Measurements from ENCODE around the gene MCC.

Gene MCC

GRCh38 chr5:113170707-113171106 is 317.5 kb downstream of the MCC start:
- TF ChIP-seq CTCF (IDR thresholded peaks at IDR 0.05) = no peak

DNA sequence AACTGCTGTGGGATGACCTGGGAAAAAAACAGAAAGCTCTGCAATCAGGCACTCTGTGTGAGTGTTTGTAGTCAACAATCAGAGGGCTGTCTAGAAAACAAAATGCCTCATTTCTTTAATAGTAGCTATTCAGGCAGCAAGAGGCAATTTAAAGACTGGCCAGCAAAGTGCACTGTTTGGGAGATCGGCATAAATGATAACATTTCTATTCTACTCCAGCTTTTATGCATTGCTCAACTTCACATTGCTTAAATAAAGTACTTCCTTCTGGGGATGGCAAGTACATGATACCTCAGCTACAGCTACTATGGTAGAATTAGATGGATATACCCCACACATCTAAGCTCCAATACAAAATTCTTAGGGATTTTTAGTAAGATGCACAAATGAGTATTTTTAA is 318.5 kb downstream of the MCC start:
- no peak for TF ChIP-seq CTCF (IDR thresholded peaks at IDR 0.05)

- TF ChIP-seq CTCF (IDR thresholded peaks at IDR 0.05) = no peak
Observed at GRCh38 chr5:113167985-113168384, 320.3 kb downstream of the MCC start.

DNA sequence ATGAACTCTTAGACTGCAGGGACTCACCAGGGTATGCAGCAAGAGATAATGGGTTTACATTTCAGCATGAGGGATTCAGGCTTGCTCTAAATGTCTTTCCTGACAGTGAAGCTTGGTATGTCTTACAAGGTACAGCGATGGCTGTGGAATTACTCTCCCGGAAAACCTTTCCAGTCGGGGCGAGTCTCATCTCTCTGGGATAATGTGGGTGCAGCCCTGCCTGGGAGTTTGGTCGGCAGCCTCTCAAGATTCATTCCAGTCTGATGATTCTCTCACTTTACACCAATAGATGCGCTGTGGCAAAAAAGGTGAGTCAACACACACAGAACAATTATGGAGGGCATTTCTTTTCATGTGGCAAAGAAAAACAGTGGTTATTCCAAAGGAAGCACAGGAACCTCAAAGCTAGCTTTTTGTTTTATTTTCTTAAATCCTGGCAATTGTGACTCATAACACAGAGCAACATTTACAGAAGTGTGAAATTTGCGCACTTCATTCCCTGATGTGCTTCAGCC is 321.3 kb downstream of the MCC start:
- no peak for TF ChIP-seq CTCF (IDR thresholded peaks at IDR 0.05)

GRCh38 chr5:113166261-113166660 is 322.0 kb downstream of the MCC start:
- TF ChIP-seq CTCF (IDR thresholded peaks at IDR 0.05) = no peak

- no peak for TF ChIP-seq CTCF (IDR thresholded peaks at IDR 0.05)
Observed at GRCh38 chr5:113164021-113164420, 324.2 kb downstream of the MCC start.

DNA sequence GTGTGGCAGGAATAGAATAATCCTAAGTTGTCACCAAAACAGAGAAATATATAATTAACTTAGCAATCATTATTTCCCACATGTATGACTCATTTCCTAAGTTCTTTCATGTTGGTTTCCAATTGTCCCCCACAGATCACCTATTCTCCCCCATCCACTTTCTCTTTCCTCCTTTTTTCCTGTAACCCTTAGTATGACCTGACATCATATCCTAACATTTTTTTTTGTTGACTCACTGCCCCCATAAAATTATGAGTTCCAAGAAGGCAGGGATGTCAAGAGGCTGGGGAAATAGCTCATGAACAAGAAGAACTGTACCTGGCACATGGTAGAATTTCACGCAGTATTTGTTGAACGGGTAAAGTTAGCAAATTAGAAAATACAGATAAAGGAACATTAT is 324.9 kb downstream of the MCC start:
- TF ChIP-seq CTCF (IDR thresholded peaks at IDR 0.05) = no peak

DNA sequence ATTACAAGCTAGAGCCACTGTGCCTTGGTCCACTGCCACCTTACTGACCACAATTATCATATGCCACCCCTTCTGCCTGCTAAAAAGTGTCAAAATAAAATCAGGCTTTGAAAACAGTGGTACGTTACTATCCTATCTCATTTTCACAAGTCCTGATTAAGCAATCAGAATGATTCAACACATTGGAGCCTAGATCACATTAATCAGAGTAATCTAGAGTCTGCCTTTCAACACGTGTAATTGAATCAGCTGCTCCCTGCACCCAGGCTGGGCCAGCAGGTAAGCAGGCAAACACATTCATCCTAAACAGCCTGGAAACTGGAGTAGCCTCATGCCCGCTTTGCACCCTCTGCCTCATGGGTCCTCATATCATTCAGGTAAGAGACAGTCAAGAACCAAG is 325.5 kb downstream of the MCC start:
- no peak for TF ChIP-seq CTCF (IDR thresholded peaks at IDR 0.05)
